Natural killer cell (primary cell): ENCODE measurements around the gene NGFR. TPM values are rescaled to one million over a fixed set of nuclear protein-coding genes. Genes with fewer than 3 reads are reported as not detected.

Experiments
- ATAC-seq, 3 donors: fragments of 150-1000 bp in 2 of 3; fragments of 200-7000 bp in 1 of 3; cut with Tn5 transposase; 1 replicate in 1 of 3; 2 replicates in 2 of 3; pipeline ENCODE4 v1.10.0; 2021; ENCODE audit warnings: mild to moderate bottlenecking in 2 of 3, moderate library complexity in 2 of 3
- DNase-seq, 2 donors: peaks; one replicate each; pipeline versions ENCODE4 v3.0.0 to v3.0.0-alpha.2; 2013 to 2021; ENCODE audit warnings: mixed read lengths in 1 of 2
- H3K27ac ChIP-seq: one replicate; pipeline ENCODE4 v1.5.1; 2013; ENCODE audit warnings: mild to moderate bottlenecking, low read length
- H3K27me3 ChIP-seq: one replicate; pipeline ENCODE4 v1.6.1; 2013; ENCODE audit warnings: low read length; ENCODE audit not compliant: control insufficient read depth, insufficient read depth
- H3K36me3 ChIP-seq: one replicate; pipeline ENCODE4 v1.6.1; 2013; ENCODE audit warnings: low read length; ENCODE audit not compliant: control insufficient read depth, insufficient read depth
- H3K4me1 ChIP-seq: one replicate; pipeline ENCODE4 v1.6.1; 2013; ENCODE audit warnings: low read length; ENCODE audit not compliant: control insufficient read depth, insufficient read depth
- H3K4me3 ChIP-seq: one replicate; pipeline ENCODE4 v1.5.1; 2013; ENCODE audit warnings: low read length
- H3K9me3 ChIP-seq: one replicate; pipeline ENCODE4 v1.6.1; 2013; ENCODE audit warnings: low read length; ENCODE audit not compliant: control insufficient read depth, insufficient read depth
- H3K27ac Mint-ChIP-seq, 2 donors: one replicate each; pipeline ENCODE4 v1.8.0; 2022; ENCODE audit warnings: mild to moderate bottlenecking in 2 of 2, mixed read lengths in 2 of 2, moderate library complexity in 1 of 2
- H3K27me3 Mint-ChIP-seq, 2 donors: one replicate each; pipeline ENCODE4 v1.8.0; 2022; ENCODE audit warnings: low read depth in 2 of 2, mixed read lengths in 2 of 2
- H3K36me3 Mint-ChIP-seq: one replicate; pipeline ENCODE4 v1.8.0; 2022; ENCODE audit warnings: mixed read lengths
- H3K4me1 Mint-ChIP-seq, 2 donors: one replicate each; pipeline ENCODE4 v1.8.0; 2022; ENCODE audit warnings: mixed read lengths in 2 of 2
- H3K4me3 Mint-ChIP-seq: one replicate; pipeline ENCODE4 v1.8.0; 2022; ENCODE audit warnings: mild to moderate bottlenecking, moderate library complexity, mixed read lengths
- H3K9me3 Mint-ChIP-seq, 2 donors: one replicate each; pipeline ENCODE4 v1.8.0; 2022; ENCODE audit warnings: mixed read lengths in 2 of 2
- CTCF ChIP-seq: fragments of 200-600 bp; IDR thresholded peaks from one replicate; pipeline ENCODE4 v1.8.0; 2022; ENCODE audit warnings: antibody characterized with exemption
- WGBS: methylation state at CpG from one replicate; pipeline ENCODE4 v1.1.7; 2013; ENCODE audit warnings: missing lambda C conversion rate; ENCODE audit not compliant: insufficient coverage; 5-methylcytosine and 5-hydroxymethylcytosine counted together
- intact Hi-C: fragments of 100-400 bp; cut with micrococcal nuclease; formaldehyde crosslinking; loops from one replicate; pipeline ENCODE4 v1.14.2; 2022
- total RNA-seq, 4 donors: library from RNA; stranded (reverse); fragments of 120-200 nt in 1 of 4; gene quantifications; one replicate each; pipeline versions ENCODE4 v1.2.3 to v1.2.4, GENCODE V29; 2013 to 2022

NGFR gene
- total RNA-seq, 3 donors from 2014 or later (not counting 1 experiment from before 2014, with no cell fraction given): 0.91 to 1.8 (median 1.2) TPM

GRCh38 chr17:49482144-49482817, 12.8 kb upstream of the NGFR start:
- 35% methylated on average over 3 of the region's 3 CpGs for WGBS
- Mint-ChIP-seq H3K36me3 (no peaks in the 10 kb centered on the region), H3K27me3 (peaks cover 60 to 68% of the 10 kb centered on the region in 2 donors), H3K9me3 (no peaks in the 10 kb centered on the region), H3K27ac (no peak overlapping the region), H3K4me3 (no peak overlapping the region), H3K4me1 (peaks cover 0 to 5% of the 10 kb centered on the region in 2 donors)
- H3K36me3 ChIP-seq: no peaks in the 10 kb centered on the region
- no peak overlapping the region for H3K4me3 ChIP-seq
- no peaks in the 10 kb centered on the region for H3K9me3 ChIP-seq
- no peak for TF ChIP-seq CTCF
- intact Hi-C loops: no loop called here
- no peak overlapping the region for H3K27ac ChIP-seq
- peaks cover 8% of the 10 kb centered on the region for H3K27me3 ChIP-seq
- ATAC-seq: no peak
- no peak for DNase-seq
- H3K4me1 ChIP-seq: no peaks in the 10 kb centered on the region

GRCh38 chr17:49483599-49484509, 11.2 kb upstream of the NGFR start:
- no peak overlapping the region for H3K27ac ChIP-seq

GRCh38 chr17:49484588-49484987, 10.5 kb upstream of the NGFR start:
- WGBS: 72% methylated on average over 10 of the region's 10 CpGs
- Mint-ChIP-seq H3K36me3 (no peaks in the 10 kb centered on the region), H3K4me1 (peaks cover 0 to 5% of the 10 kb centered on the region in 2 donors), H3K27ac (no peak overlapping the region), H3K4me3 (no peak overlapping the region), H3K27me3 (peaks cover 54 to 59% of the 10 kb centered on the region in 2 donors), H3K9me3 (no peaks in the 10 kb centered on the region)
- intact Hi-C loops: no loop called here
- no peaks in the 10 kb centered on the region for H3K9me3 ChIP-seq
- no peaks in the 10 kb centered on the region for H3K4me1 ChIP-seq
- peaks cover 8% of the 10 kb centered on the region for H3K27me3 ChIP-seq
- ATAC-seq: no peak
- no peak for DNase-seq
- TF ChIP-seq CTCF: no peak
- no peaks in the 10 kb centered on the region for H3K36me3 ChIP-seq
- no peak overlapping the region for H3K4me3 ChIP-seq
- H3K27ac ChIP-seq: no peak overlapping the region

More at GRCh38 chr17:49483599-49484509, 11.2 kb upstream of the NGFR start:
- H3K27me3 ChIP-seq: peaks cover 8% of the 10 kb centered on the region
- H3K4me3 ChIP-seq: no peak overlapping the region
- H3K4me1 ChIP-seq: no peaks in the 10 kb centered on the region
- no peaks in the 10 kb centered on the region for H3K36me3 Mint-ChIP-seq
- intact Hi-C loops: no loop called here
- ATAC-seq (no peak), DNase-seq (no peak)
- H3K36me3 ChIP-seq: no peaks in the 10 kb centered on the region
- no peaks in the 10 kb centered on the region for H3K9me3 ChIP-seq
- no peaks in the 10 kb centered on the region for H3K9me3 Mint-ChIP-seq
- peaks cover 57 to 59% of the 10 kb centered on the region in 2 donors for H3K27me3 Mint-ChIP-seq
- WGBS: 60% methylated on average over 9 of the region's 9 CpGs
- H3K4me3 Mint-ChIP-seq: no peak overlapping the region
- H3K27ac Mint-ChIP-seq: no peak overlapping the region
- TF ChIP-seq CTCF: no peak
- H3K4me1 Mint-ChIP-seq: peaks cover 0 to 5% of the 10 kb centered on the region in 2 donors
